RWPE2 (cell line): Measurements from ENCODE around the gene HLA-A.
"Not testable (repeated sequence)": the region's sequence is repeated elsewhere in the genome, so short reads cannot be mapped to it uniquely, and the experiment has no call there.

Experiments
- ATAC-seq: fragments of 200-7000 bp; cut with Tn5 transposase; 3 replicates; pipeline ENCODE4 v1.9.1; 2021; ENCODE audit warnings: low read depth
- DNase-seq: peaks from one replicate; pipeline ENCODE4 v3.0.0-alpha.2; 2020; ENCODE audit warnings: low spot score
- H3K27ac ChIP-seq: fragments of 450-650 bp; 2 replicates; pipeline ENCODE4 v1.5.1; 2017; ENCODE audit warnings: mild to moderate bottlenecking; ENCODE audit not compliant: poor library complexity, severe bottlenecking
- H3K27me3 ChIP-seq: fragments of 250-450 bp; sonication (Bioruptor Pico); 2 replicates; pipeline ENCODE4 v1.5.1; 2021; ENCODE audit warnings: mild to moderate bottlenecking, moderate library complexity; ENCODE audit not compliant: insufficient read depth, poor library complexity, severe bottlenecking
- H3K36me3 ChIP-seq: fragments of 250-450 bp; sonication (Bioruptor Pico); 2 replicates; pipeline ENCODE4 v1.5.1; 2020; ENCODE audit warnings: low read depth, mild to moderate bottlenecking, moderate library complexity
- H3K4me1 ChIP-seq: fragments of 250-450 bp; sonication (Bioruptor Pico); 2 replicates; pipeline ENCODE4 v1.5.1; 2021; ENCODE audit warnings: mild to moderate bottlenecking, moderate library complexity; ENCODE audit not compliant: insufficient read depth, poor library complexity, severe bottlenecking
- H3K4me3 ChIP-seq: fragments of 250-450 bp; sonication (Bioruptor Pico); 2 replicates; pipeline ENCODE4 v1.5.1; 2021; ENCODE audit warnings: mild to moderate bottlenecking, moderate library complexity; ENCODE audit not compliant: severe bottlenecking
- H3K9me3 ChIP-seq: fragments of 250-450 bp; sonication (Bioruptor Pico); 2 replicates; pipeline ENCODE4 v1.5.1; 2021; ENCODE audit warnings: mild to moderate bottlenecking, moderate library complexity; ENCODE audit not compliant: severe bottlenecking
- CTCF ChIP-seq: fragments of 450-650 bp; IDR thresholded peaks from one replicate; pipeline ENCODE4 v1.5.1; 2017; ENCODE audit warnings: mild to moderate bottlenecking, moderate library complexity; ENCODE audit not compliant: poor library complexity, severe bottlenecking

HLA-A gene

GRCh38 chr6:29925321-29925720, 17.0 kb upstream of the HLA-A start:
- Histone ChIP-seq H3K27ac (peak overlapping the region; percentile 55), H3K27me3 (no peaks in the 10 kb centered on the region), H3K36me3 (no peaks in the 10 kb centered on the region), H3K9me3 (no peaks in the 10 kb centered on the region), H3K4me3 (no peak overlapping the region), H3K4me1 (peaks cover 14% of the 10 kb centered on the region)
- ATAC-seq (peak; percentile 95), DNase-seq (no peak)
- TF ChIP-seq CTCF = no peak

GRCh38 chr6:29925727-29926412, 16.5 kb upstream of the HLA-A start:
- no peaks in the 10 kb centered on the region for H3K27me3 ChIP-seq
- no peak overlapping the region for H3K4me3 ChIP-seq
- no peak for ATAC-seq
- peaks cover 14% of the 10 kb centered on the region for H3K4me1 ChIP-seq
- H3K9me3 ChIP-seq = no peaks in the 10 kb centered on the region
- TF ChIP-seq CTCF = no peak
- no peaks in the 10 kb centered on the region for H3K36me3 ChIP-seq
- no peak for DNase-seq
- peak overlapping the region; percentile 55 for H3K27ac ChIP-seq

- Histone ChIP-seq H3K4me3 (no peak overlapping the region), H3K36me3 (no peaks in the 10 kb centered on the region), H3K4me1 (peaks cover 14% of the 10 kb centered on the region), H3K27ac (no peak overlapping the region), H3K9me3 (no peaks in the 10 kb centered on the region), H3K27me3 (no peaks in the 10 kb centered on the region)
- no peak for TF ChIP-seq CTCF
- no peak for DNase-seq
- no peak for ATAC-seq
Observed at GRCh38 chr6:29926413-29927274, 15.7 kb upstream of the HLA-A start.

- no peaks in the 10 kb centered on the region for H3K36me3 ChIP-seq
- H3K9me3 ChIP-seq = no peaks in the 10 kb centered on the region
- peaks cover 14% of the 10 kb centered on the region for H3K4me1 ChIP-seq
- DNase-seq (no peak), ATAC-seq (no peak)
- no peaks in the 10 kb centered on the region for H3K27me3 ChIP-seq
- TF ChIP-seq CTCF = no peak
- H3K27ac ChIP-seq = no peak overlapping the region
- H3K4me3 ChIP-seq = no peak overlapping the region
Observed at GRCh38 chr6:29927275-29927569, 15.1 kb upstream of the HLA-A start.

GRCh38 chr6:29927841-29928388, 14.4 kb upstream of the HLA-A start:
- TF ChIP-seq CTCF = no peak
- DNase-seq (no peak), ATAC-seq (no peak)
- Histone ChIP-seq H3K4me3 (no peak overlapping the region), H3K27me3 (no peaks in the 10 kb centered on the region), H3K9me3 (no peaks in the 10 kb centered on the region), H3K27ac (no peak overlapping the region), H3K36me3 (no peaks in the 10 kb centered on the region), H3K4me1 (peaks cover 14% of the 10 kb centered on the region)

GRCh38 chr6:29930047-29930446, 12.3 kb upstream of the HLA-A start:
- not testable (repeated sequence) for H3K4me3 ChIP-seq, DNase-seq, H3K4me1 ChIP-seq, H3K27ac ChIP-seq, H3K27me3 ChIP-seq, H3K9me3 ChIP-seq, ATAC-seq, H3K36me3 ChIP-seq
